Stimulated activated CD8-positive, alpha-beta memory T cell treated with anti-CD3 and anti-CD28 coated beads, Interleukin-15, amount 100 ng/mL, for 4 hours (primary cell): Measurements from ENCODE around the gene PTPN4.
"Not testable (repeated sequence)": the region's sequence is repeated elsewhere in the genome, so short reads cannot be mapped to it uniquely, and the experiment has no call there.

Experiments used
- DNase-seq, 2 donors: peaks; one replicate each; pipeline ENCODE4 v3.0.0-alpha.2; 2020; ENCODE audit warnings: low read depth in 2 of 2

The PTPN4 gene

DNA sequence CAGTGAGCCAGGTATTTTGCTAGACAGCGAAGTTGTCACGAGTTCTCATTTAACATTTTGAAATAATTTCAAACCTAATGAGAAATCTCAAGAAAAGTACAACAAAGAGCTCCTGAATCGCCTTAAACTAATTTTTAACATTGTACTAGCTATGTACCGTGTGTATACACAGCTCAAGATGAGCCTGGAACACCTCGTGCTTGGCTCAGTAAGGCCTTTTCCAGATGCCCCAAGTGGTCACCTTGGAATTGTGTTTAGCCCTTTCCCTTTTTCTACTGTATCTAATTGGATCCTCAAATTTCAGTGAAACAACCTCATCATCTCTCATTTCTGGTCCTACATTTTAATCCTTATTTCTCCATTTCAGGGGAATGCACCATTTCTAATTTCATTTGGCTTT, 7.2 kb downstream of the PTPN4 start:
- no peak for DNase-seq

DNA sequence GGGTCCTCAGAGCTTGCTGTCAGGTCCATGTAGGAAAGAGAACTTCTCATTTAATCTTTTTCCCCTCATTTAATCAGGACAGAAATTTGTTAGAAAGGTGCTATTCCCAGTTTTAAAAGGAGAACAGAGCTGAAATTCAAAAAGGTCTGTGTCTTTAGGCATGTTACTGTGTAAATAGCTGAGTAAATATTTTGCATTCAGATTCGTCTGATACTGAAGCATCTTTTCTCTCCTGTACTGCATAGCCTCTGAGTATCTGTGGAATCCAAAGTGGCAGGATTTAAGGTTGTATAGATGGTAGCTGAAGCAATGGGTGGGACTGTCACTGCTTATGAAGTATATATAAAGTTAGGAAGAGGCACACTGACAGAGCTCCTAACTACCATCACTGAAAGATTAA, 9.0 kb downstream of the PTPN4 start:
- no peak for DNase-seq

DNA sequence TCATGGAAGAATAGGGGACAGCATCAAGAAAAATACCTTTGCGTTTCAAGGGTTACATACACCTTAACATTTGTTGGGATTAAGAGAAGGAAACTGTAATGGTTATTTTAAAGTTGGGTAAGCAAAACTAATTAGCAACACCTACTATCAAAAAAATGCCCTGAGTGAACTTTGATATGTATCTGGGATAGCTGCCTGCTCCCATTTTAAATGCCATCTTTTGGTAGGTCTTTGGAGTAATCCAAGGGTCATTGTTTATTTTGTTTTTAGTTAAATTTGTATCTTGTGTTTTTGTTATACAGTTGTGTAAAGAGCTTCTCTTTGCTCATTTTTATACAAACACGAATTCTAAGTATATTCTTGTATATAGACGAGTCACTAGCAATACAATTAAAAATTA, 9.9 kb downstream of the PTPN4 start:
- DNase-seq, result no peak

DNA sequence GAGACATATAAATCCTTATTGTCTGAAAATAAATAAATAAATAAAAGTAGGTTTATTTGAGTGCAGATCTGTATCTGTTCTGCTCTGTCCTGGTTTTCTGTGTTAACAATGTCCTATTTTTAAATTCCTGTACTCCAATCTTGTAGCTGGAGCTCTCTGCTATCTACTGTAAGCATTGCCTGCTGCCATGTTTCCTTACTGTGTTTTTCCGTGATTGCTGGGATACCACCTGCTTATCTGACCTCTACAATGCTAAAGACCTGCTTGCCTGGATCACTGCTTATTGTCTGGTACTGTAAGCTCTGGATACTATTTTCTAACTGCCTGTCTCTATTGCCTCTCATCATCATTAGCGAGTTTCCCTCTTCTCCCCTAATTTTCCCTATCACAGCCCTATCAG, 11.6 kb downstream of the PTPN4 start:
- no peak for DNase-seq

DNA sequence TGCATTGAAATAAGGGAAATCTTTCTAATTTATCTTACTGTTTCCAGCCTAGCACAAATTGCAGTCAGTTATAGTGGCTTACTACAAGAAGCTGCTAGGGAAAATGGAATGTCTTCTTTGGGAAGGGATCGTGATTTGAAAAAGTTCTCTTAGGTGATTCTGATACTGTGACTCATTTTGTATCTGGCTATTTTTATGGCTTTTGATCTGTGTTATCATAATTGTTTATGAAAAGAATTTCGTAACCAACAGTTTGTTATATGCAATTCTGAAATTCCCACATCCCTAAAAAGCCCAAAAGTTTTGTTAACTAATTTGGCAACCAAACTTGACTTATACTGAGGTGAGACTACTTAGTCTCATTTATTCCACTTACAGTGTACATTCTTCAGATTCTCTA, 12.4 kb downstream of the PTPN4 start:
- DNase-seq, result no peak

DNA sequence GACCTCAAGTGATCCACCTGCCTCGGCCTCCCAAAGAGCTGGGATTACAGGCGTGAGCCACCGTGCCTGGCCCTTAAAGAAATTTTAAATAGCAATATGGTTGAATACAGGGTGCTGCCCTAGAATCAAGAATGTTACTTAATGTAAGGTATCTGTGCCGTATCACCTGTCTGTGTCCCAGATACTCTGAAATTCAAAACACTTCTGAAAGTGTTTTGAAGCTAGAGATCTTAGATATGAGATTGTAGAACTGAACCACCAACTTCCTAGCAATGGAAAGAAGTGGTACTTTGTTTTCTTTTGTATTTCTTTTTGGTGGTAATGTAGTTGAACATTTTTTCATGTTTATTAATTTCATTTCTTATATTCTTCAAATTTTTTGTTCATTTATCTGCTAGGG, 13.0 kb downstream of the PTPN4 start:
- DNase-seq, result no peak

DNA sequence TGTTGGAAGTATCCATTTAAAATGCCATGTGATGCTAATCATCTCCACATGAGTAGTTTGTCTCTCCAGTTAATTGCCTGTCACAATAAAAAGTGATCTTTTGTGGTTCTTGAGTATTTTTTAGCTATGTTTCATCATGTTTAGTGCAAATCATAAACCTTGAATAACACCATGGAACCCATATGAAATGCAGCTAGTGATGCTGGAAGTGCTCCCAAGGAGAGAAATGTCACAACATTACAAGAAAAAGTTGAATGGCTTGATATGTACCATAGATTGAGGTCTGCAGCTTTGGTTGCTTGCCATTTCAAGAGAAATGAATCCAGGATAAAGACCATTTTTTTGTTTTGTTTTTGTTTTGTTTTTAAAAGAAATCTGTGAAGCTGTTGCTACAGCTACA, 14.3 kb downstream of the PTPN4 start:
- DNase-seq, result no peak

DNA sequence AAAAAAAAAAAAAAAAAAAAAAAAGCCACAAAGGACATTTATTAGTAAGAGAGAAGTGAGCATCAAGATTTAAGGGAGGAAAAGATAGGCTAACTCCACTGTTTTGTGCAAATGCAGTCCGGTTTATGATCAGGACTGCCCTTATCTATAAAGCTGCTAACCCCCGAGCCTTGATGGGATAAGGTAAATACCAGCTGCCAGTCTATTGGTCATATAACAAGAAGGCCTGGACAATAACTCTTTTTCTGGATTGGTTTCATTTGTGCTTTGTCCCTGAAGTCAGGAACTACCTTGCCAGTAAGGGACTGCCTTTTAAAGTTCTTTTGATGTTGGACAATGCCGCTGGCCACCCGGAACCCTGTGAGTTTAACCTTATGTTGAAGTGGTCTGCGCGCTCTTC, 15.4 kb downstream of the PTPN4 start:
- no peak for DNase-seq

DNA sequence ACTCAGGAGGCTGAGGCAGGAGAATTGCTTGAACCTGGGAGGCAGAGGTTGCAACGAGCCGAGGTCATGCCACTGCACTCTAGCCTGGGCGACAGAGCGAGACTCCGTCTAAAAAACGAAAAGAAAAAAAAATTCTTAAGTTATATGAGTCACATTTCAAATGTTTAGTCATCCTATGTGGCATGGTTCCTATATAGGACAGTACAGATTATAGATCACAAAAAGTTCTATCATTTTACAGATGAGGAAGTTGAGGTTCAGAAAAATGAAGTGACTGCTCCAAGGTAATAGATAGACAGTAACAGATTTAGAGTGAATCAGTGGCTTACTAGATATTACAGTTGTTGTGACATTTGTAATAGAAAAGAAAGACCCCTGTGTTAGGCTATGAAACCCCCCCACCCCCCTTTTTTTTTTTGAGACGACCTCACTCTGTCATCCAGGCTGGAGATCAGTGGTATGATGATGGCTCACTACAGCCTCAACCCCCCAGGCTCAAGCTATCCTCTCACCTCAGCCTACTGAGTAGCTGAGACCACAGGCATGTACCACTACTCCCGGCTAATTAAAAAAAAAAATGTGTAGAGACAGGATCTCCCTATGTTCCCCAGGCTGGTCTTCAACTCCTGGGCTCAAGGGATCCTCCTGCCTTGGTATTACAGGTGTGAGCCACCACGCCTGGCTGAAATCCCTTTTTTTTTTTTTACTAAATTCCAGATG, 22.7 kb downstream of the PTPN4 start:
- DNase-seq, result no peak

DNA sequence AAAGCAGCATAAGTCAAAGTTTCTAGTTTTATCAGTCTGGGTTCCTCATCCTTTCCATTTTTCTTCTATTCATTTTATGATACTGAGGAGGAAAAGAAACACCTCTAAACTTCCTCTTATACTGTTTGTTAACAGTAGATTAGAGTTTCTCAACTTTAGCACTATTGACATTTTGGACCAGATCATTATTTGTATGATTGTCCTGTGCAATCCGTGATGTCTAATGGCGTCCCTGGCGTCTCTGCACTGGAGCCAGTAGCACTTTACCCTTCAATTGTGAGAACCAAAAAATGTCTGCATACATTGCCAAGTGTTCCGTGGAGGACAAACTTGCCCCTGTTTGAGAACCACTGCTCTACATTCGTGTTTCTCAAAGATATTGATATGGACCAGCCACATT, 25.2 kb downstream of the PTPN4 start:
- no peak for DNase-seq

DNA sequence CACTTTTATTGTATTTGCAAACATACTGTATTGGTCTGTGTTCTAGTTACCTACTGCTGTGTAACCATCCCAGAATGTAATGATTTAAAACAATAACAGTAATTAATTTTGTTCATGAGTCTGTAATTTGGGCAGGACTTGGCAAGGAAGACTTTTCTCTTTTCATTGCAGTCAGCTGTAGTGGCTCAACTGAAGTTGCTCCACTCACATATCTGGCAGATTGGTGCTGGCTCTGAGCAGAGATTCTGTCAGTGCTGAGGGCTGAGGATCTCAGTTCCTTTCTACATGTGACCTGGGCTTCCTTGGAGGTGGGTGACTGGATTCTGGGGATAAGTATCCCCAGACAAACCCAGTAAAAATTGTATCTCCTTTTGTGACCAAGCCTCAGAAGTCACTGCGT, 26.6 kb downstream of the PTPN4 start:
- no peak for DNase-seq

DNA sequence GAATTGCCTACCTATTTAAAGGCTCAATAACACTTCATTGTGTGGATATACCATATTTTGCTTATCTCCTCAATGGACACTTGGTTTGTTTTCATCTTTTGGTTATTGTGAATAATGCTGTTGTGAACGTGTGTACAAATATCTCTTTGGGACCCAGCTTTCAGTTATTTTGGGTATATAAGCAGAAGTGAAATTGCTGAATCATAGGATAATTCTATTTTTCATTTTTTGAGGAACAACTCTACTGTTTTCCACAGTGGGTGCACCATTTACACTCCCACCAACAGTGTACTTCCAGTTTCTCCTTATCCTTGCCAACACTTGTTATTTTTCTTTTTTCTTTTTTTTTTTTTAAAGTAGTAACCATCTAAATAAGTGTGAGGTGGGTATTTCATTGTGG, 29.0 kb downstream of the PTPN4 start:
- DNase-seq, result no peak

DNA sequence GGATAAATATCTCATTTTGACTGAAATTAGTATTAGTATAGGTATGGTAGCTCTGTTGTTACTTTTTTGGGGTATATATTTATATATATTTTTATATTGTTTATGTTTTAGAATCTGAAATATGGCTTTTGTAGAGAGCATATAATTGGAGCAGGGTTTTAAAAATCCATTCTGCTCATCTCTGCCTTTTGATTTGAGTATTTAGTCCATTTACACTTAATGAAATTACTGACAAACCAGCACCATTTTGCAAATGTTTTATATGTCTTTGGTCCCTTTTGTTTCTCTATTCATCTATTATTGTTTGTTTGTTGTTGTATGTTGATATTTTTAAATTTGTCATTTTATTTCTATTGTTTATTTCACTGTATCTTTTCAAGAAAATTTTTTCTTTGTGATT, 30.7 kb downstream of the PTPN4 start:
- DNase-seq, result no peak

DNA sequence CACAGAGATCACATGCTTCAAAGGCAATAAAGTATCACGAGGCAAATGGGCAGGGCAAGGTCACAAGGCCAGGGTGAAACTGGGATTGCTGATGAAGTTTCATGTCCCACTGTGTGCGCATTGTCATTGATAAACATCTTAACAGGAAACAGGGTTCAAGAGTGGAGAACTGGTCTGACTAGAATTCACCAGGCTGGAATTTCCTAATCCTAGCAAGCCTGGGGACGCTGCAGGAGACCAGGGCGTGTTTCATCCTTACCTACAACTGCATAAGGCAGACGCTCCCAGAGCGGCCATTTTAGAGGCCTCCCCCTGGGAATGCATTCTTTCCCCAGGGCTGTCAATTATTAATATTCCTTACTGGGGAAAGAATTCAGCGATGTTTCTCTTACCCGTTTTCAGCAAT, 33.2 kb downstream of the PTPN4 start:
- DNase-seq, result no peak

DNA sequence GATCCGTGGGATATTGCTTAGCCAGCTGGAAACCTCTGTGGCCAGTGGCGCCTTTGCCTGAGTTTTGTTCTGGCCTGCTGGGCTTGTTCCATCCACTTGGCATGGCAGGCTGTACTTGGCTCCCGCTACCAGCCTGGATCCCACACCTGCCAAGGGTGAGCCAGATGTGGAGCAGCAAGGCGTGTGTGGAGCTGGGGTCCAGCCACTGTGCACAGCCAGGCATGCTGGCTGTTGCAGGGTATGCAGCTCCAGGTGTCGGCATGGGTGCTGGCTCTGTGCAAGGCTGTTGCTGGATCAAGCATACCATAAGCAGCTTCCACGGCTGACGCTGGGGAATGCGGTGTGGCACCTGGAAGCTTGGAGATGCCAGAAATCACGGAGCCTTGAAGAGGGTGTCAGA, 34.5 kb downstream of the PTPN4 start:
- DNase-seq, result no peak

DNA sequence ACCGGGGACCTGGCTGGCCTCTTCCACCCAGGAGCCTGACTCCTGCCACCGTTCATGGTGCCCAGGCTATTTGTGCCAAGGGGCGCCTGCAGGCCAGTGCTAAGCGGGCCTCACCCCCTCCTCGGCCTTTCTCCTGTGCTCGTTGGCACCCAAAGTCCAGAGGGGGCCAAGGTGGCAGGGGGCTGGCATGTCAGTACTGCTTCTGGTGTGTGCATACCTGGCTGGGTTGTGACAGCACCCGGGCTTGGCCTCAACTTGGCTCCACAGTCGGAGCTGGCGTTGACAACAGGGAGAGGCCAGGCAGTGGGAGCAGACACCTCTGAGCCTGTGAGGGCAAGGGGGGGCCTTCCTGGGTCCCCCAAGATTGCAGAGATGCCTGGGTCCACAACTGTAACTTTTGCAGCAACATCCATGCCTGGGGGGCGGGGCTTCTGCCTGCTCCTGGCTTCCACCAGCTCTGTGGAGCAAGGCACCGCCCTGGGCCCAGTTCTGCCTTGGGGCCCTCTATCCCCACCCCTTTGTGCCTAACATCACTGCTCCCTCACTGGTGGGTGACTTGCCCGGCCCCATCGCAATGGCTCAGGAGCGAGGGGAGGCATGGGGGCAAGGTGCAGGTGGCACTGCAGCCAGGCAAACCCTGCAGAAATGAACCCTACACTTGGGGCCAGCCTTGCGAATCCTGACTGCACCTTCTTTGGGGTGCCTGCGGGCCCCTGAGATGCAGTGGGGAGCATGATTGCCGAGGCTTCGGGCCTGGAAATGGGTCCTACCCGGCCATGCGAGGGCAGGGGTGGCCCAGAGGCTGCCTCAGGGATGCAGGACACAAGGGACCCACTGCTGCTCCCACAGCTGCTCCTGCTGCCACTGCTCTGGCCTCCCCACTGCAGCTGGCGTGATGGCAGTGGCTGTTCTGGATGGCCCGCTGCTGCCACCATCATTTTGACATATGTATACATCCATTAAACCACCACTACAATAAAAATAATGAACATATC, 35.9 kb downstream of the PTPN4 start:
- no peak for DNase-seq

DNA sequence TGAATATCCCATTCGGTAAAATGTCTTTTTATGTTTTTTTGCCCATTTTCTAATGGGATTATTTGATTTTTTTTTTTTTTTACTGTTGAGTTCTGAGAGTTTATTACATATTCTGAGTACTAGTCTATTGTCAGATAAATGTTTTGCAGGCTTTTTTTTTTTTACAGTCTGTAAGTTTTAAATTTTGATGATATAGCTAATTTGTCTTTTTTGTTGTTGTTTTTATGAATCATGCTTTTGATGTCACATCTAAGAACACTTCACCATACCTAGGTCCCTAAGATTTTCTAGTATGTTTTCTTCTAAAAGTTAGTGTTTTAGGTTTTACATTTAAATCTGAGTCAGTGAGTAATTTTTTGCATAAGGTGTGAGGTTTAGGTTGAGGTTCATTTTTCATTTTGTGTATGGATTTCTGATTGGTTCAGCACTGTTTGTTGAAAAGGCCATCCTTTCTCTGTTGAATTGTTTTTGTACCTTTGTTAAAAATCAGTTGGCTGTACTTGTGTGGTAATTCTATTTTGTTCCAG, 40.7 kb downstream of the PTPN4 start:
- DNase-seq, result no peak

DNA sequence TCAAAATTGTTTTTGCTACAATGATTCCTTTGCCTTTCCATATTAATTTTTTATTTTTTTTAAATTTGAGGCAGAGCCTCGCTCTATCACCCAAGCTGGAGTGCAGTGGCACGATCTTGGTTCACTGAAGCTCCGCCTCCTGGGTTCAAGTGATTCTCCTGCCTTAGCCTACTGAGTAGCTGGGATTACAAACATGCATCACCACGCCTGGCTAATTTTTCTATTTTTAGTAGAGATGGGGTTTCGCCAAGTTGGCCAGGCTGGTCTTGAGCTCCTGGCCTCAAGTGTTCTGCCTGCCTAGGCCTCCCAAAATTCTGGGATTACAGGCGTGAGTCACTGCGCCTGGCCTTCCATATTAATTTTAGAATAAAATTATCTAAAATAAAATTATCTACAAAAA, 41.3 kb downstream of the PTPN4 start:
- DNase-seq, result no peak

DNA sequence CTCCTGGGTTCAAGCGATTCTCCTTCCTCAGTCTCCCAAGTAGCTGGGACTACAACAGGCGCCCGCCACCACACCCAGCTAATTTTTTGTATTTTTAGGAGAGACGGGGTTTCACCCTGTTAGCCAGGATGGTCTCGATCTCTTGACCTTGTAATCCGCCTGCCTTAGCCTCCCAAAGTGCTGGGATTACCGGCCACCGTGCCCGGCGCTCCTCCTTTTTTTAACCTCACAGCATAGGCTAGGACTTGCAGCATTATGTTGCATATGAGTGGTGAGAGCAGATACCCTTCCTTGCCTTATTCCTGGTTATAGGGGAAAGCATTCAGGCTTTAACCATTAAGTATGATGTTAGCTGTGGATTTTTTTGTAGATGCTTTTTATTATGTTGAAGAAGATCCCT, 42.3 kb downstream of the PTPN4 start:
- DNase-seq, result not testable (repeated sequence)

DNA sequence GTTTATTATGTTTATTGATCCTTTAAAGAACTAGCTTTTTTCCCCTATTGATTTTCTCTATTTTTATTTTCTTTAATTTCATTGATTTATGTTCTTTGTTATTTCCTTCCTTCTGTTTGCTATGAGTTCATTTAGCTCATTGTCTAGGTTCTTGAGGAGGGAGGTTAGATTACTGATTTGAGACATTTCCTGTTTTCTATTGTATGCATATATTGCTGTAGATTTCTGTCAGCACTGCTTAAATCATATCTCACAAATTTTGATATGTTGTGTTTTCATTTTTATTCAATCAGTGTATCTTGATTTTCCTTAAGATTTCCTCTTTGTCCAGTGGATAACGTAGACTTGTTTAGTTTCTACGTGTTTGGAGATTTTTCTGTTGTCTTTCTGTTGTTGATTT, 43.4 kb downstream of the PTPN4 start:
- no peak for DNase-seq

DNA sequence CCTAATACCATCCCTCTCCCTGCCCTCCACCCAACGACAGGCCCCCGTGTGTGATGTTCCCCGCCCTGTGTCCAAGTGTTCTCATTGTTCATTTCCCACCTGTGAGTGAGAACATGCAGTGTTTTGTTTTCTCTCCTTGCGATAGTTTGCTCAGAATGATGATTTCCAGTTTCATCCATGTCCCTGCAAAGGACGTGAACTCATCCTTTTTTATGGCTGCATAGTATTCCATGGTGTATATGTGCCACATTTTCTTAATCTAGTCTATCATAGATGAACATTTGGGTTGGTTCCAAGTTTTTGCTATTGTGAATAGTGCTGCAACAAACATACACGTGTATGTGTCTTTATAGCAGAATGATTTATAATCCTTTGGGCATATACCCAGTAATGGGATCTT, 44.7 kb downstream of the PTPN4 start:
- not testable (repeated sequence) for DNase-seq

DNA sequence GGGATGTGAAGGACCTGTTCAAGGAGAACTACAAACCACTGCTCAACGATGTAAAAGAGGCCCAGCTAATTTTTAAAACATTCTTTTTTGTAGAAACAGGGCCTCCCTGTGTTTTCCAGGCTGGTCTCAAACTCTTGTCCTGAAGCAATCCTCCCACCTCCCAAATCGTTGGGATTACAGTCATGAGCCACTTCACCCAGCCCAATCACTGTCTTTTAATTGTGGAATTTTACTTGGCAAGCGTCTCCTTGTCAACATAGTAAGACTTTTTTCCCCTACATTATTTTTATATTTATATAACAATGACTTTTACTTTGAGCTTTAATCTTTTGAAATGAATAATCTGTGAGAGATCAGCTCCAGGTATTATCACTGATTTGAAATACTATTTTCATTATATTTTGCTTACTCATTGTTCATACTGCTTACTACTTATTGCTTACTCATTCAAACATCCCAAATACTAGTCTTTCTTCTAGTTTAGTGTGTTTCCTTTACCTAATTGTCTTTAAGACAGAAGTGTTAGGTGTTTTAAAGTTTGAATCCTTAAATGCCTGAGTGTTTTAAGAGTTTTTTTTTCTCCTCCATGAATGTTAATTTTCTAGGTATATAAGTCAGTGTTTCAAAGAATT, 48.9 kb downstream of the PTPN4 start:
- no peak for DNase-seq
